AG10803 (cell line): ENCODE results near the gene PACC1.

Experiments
- DNase-seq: peaks from one replicate; pipeline ENCODE4 v3.0.0; 2010; ENCODE audit warnings: low read depth
- H3K4me3 ChIP-seq: 2 replicates; pipeline ENCODE4 v1.5.1; 2011; ENCODE audit warnings: mild to moderate bottlenecking, low read length, control low read depth
- TF ChIP-seq, protein P1 (sequence below): conservative IDR thresholded peaks from 2 replicates; pipeline ENCODE4 v1.5.1; 2011; ENCODE audit warnings: mild to moderate bottlenecking, low read length, control low read depth, inconsistent platforms

The PACC1 gene

DNA sequence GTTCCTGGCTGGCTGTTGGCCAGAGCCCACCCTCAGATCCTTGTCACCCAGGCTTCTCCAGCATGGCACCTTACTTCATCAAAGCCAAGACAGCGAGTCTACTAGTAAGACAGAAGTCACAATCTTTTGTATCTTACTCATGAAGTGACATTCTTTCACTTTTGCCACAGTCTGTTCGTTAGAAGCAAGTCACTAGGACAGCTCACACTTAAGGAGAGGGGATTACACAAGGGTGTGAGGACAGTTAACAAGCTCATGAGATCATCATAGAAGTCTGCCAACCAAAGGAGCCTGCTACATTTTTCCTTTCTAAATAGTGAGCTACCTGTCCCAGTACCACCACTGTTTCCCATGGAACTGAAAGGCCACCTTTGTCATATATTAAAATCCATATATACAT is 61.5 kb downstream of the PACC1 start:
- H3K4me3 ChIP-seq: no peak overlapping the region
- peak; percentile 49 for DNase-seq
- TF ChIP-seq, protein P1, sequence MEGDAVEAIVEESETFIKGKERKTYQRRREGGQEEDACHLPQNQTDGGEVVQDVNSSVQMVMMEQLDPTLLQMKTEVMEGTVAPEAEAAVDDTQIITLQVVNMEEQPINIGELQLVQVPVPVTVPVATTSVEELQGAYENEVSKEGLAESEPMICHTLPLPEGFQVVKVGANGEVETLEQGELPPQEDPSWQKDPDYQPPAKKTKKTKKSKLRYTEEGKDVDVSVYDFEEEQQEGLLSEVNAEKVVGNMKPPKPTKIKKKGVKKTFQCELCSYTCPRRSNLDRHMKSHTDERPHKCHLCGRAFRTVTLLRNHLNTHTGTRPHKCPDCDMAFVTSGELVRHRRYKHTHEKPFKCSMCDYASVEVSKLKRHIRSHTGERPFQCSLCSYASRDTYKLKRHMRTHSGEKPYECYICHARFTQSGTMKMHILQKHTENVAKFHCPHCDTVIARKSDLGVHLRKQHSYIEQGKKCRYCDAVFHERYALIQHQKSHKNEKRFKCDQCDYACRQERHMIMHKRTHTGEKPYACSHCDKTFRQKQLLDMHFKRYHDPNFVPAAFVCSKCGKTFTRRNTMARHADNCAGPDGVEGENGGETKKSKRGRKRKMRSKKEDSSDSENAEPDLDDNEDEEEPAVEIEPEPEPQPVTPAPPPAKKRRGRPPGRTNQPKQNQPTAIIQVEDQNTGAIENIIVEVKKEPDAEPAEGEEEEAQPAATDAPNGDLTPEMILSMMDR: no peak

DNA sequence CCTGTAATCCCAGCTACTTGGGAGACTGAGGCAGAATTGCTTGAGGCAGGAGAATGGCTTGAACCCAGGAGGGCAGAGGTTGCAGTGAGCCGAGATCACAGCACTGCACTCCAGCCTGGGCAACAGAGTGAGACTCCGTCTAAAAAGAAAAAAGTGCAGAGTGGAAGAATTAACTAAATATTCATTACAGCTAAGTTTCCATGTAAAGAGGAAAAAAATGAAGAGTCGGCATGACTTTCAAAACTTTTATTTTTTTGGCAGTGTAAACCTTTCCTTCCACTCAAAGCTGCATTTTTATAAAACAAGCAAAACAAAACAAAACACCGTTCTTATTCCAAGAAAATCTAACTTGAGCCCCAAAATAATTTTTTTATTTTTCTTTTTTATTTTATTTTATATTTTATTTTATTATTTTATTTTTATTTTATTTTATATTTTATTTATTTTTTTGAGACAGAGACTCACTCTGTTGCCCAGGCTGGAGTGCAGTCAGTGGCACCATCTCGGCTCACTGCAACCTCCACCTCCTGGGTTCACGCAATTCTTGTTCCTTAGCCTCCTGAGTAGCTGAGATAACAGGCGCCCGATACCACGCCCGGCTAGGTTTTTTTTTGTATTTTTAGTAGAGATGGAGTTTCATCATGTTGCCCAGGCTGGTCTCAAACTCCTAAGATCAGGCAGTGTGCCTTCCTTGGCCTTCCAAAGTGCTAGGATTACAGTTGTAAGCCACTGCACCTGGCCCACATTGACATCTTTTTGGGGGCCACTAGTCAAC is 62.9 kb downstream of the PACC1 start:
- H3K4me3 ChIP-seq: no peak overlapping the region
- TF ChIP-seq, protein P1: no peak
- DNase-seq: no peak

DNA sequence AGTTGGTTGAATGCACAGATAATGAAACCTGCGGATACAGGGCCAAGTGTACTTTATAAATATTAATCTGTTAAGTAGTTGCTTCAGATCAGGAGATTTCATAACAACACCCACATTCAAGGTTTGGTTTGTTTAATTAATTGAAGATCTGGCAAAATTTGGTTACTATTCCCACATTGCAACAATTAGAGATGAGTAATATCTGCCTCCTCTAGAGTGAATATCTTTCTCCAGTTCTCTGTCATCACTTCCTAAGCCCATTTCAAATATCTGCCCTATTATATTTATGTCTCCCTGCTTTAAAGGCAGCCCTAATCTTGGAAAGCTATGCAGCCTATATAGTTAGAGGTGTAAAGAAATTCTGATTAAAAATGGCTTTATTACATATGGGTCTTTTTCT is 68.1 kb downstream of the PACC1 start:
- TF ChIP-seq, protein P1: no peak
- H3K4me3 ChIP-seq: no peak overlapping the region
- peak; percentile 41 for DNase-seq

DNA sequence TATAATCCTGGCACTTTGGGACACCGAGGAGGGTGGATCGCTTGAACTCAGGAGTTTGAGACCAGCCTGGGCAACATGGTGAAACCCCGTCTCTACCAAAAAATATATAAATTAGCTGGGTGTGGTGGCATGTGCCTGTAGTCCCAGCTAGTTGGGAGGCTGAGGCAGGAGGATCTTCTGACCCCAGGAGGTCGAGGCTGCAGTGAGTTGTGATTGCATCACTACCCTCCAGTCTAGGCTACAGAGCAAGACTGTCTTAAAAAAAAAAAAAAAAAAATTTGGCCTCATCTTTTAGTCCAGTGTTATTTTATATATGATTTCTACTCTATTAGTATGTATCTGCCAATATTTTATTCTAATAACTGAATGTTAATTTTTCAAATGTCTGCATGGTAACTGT is 69.8 kb downstream of the PACC1 start:
- TF ChIP-seq, protein P1: no peak
- no peak overlapping the region for H3K4me3 ChIP-seq
- DNase-seq: no peak

DNA sequence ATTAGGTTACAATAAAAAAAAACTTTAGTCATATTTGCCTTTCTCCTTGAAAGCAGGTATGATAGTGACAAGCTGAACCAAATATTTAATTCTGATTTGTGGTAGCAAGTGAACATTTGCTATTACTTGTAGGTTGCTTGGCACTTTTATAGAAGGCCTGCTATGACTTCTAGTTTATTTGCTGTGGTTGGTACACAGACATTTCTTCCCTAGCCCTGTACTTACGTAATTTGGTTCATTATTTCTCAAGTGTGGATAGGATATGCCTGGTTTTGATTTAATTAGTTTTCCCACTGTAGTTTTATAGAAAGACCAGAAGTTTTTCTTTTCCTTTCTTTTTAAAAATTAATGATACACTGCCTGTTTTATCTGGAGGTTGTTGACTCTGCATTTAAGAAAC is 73.6 kb downstream of the PACC1 start:
- no peak overlapping the region for H3K4me3 ChIP-seq
- TF ChIP-seq, protein P1: no peak
- DNase-seq: peak; percentile 63

DNA sequence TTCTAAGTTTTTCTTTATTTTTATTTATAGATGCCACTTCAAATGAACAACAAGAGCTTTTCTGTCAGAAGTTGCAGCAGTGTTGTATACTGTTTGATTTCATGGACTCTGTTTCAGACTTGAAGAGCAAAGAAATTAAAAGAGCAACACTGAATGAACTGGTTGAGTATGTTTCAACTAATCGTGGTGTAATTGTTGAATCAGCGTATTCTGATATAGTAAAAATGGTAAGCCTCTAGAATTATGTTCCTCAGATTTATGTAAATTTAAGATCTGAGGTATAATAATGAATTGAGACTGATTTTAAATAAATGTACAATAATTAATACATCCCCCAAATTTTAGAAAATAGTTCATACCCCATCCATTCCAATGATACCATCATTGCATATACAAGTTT is 85.6 kb downstream of the PACC1 start:
- TF ChIP-seq, protein P1: no peak
- DNase-seq: no peak
- no peak overlapping the region for H3K4me3 ChIP-seq

DNA sequence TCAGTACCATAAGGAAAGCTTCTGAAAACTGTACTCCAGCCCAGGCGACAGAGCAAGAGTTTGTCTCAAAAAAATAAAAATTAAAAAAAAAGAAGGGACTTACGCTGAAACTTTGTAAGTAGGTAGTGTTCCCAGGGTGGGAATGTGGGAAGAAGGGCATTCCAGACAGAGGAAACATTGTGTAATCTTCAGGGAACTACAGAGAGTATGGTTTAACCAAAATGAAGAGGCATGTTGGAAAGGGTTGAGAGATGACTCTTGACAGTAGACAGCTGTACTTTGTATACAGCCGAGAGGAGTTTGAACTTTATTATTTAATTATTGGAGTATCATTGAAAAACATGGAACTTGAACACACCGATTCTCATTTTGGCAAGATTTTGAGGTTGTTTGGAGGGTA is 86.4 kb downstream of the PACC1 start:
- H3K4me3 ChIP-seq: no peak overlapping the region
- TF ChIP-seq, protein P1: no peak
- peak; percentile 67 for DNase-seq
